ENCODE data around the gene MDH1B.

Gene MDH1B

DNA sequence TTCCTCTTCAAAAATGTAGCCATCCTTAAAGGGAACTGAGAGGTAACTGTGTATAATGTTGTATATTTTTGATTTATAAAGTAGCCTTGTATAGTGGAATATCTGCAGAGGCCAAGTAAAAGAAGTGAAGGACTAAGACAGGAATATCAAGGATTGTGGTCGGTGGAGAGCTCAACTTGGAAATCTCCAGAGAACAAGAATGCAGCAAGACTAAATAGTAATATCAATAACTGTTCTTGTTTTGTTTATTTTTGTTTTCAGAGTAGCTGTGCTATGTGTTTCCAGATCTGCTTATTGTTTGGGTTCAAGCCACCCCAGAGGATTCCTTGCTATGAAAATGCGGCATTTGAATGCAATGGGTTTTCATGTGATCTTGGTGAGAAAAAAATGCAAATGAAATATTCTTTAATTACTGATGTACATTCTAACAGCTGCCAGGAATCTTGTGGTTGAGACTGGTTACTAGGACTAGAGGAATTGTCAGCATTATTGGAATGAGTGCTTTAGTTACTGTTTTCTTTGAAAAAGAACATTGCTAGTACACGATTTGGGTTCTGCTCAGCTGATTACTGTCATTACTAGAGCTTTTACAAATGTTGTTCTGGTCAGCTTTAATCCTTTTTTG is 25.3 kb upstream of the MDH1B start:
- Histone ChIP-seq H3K27ac (no peak overlapping the region), H3K4me3 (no peak overlapping the region)
- no peak for DNase-seq (ENCODE audit: low spot score)
- TF ChIP-seq, protein P1, sequence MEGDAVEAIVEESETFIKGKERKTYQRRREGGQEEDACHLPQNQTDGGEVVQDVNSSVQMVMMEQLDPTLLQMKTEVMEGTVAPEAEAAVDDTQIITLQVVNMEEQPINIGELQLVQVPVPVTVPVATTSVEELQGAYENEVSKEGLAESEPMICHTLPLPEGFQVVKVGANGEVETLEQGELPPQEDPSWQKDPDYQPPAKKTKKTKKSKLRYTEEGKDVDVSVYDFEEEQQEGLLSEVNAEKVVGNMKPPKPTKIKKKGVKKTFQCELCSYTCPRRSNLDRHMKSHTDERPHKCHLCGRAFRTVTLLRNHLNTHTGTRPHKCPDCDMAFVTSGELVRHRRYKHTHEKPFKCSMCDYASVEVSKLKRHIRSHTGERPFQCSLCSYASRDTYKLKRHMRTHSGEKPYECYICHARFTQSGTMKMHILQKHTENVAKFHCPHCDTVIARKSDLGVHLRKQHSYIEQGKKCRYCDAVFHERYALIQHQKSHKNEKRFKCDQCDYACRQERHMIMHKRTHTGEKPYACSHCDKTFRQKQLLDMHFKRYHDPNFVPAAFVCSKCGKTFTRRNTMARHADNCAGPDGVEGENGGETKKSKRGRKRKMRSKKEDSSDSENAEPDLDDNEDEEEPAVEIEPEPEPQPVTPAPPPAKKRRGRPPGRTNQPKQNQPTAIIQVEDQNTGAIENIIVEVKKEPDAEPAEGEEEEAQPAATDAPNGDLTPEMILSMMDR (IDR thresholded peaks at IDR 0.05) = no peak

DNA sequence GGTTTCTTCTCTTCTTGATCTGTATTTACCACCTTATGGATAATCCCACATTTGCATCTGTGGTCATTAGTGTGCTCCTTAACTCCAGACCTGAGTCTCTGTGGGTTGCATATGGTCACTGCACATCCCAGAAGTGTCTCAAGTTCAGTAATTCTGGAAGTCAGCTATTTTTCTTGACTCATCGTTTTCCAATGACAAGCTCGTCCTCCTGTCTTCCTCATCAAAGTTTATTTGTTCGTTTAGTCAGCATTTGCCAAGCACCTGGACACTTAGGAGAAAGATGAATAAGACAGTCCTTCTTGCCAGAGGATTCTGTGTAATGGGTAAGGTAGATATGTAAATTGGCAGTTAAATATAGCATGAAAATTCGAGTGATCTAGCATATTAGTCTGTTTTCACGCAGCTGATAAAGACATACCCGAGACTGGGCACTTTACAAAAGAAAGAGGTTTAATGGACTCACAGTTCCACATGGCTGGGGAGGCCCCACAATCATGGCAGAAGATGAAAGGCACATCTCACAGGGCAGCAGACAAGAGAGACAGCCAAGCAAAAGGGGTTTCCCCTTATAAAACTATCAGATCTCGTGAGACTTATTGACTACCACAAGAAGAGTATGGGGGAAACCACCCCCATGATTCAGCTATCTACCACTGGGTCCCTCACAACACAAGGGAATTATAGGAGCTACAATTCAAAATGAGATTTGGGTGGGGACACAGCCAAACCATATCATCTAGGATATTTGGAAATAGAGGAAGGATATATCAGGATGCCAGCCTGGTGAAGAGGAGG is 19.6 kb upstream of the MDH1B start:
- no peak for DNase-seq (ENCODE audit: low spot score)
- TF ChIP-seq, protein P1 (IDR thresholded peaks at IDR 0.05) = no peak
- H3K27ac ChIP-seq = no peak overlapping the region
- no peak overlapping the region for H3K4me3 ChIP-seq

DNA sequence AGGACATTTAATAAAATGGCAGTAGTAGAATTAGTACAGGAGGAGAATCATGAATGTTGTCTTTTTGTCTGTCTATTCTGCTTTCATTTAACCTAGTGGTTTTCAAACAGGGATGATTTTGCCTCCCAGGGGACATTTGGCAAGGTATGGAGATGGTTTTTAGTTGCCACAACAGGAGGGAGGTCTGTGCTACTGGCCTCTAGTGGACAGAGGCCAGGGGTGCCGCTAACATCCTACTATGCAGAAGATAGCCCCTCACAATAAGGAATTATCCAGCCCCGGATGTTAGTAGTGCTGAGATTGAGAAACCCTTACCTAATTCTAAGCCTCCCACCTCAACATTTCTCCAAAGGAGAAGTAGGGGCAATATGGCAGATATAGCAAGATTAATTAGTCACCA is 18.6 kb upstream of the MDH1B start:
- H3K4me3 ChIP-seq = no peak overlapping the region
- H3K27ac ChIP-seq = no peak overlapping the region
- no peak for DNase-seq (ENCODE audit: low spot score)
- TF ChIP-seq, protein P1 (IDR thresholded peaks at IDR 0.05) = no peak

DNA sequence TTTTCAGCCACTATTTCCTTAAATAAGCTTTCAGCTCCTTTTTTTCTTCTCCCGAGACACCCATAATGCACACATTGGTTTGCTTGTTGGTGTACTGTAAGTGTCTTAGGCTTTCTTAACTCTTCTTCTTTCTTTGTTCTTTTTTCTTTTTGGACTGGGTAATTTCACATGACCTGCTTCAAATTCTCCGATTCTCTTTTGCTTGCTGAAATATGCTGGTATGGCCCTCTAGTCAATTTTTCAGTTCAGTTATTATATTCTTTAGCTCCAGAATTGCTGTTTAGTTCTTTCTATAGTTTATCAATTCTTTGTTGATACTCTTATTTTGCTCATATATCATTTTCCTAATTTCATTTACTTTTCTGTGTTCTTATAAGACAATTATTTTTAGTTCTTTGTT is 15.5 kb upstream of the MDH1B start:
- TF ChIP-seq, protein P1 (IDR thresholded peaks at IDR 0.05) = no peak

DNA sequence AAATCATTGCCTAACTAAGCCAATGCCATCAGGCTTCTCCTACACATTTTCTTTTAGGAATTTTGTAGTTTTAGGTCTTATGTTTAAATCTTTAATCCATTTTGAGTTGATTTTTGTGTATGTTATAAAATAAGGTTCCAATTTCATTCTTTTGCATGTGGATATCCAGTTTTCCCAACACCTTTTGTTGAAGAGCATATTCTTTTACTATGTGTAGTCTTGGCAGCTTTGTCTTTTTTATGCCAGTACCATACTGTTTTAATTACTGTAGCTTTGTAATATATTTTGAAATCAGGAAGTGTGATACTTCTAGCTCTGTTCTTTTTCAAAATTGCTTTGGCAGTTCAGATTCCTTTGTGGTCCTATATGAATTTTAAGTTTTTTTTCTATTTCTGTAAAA is 11.3 kb upstream of the MDH1B start:
- TF ChIP-seq, protein P1 (IDR thresholded peaks at IDR 0.05) = no peak
- Histone ChIP-seq H3K27ac (no peak overlapping the region), H3K4me3 (no peak overlapping the region)
- DNase-seq (ENCODE audit: low spot score) = no peak

More for the DNA sequence above, 15.5 kb upstream of the MDH1B start:
- DNase-seq (ENCODE audit: low spot score) = no peak
- H3K27ac ChIP-seq = no peak overlapping the region
- H3K4me3 ChIP-seq = no peak overlapping the region

DNA sequence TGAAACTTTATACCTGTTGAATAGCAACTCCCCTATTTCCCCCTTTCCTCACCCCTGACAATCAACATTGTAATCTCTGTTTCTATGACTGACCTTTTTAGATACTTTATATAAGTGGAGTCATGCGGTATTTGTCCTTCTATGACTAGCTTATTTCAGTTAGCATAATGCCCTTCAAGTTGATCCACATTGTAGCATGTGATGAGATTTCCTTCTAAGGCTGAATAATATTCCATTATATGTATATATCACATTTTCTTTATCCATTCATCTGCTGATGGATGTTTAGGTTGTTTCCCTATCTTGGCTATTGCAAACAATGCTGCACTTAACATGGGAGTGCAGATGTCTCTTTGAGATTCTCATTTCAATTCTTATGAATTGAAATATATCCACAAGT is 9.7 kb upstream of the MDH1B start:
- no peak overlapping the region for H3K4me3 ChIP-seq
- TF ChIP-seq, protein P1 (IDR thresholded peaks at IDR 0.05) = no peak
- no peak overlapping the region for H3K27ac ChIP-seq
- no peak for DNase-seq (ENCODE audit: low spot score)

Data from coronary artery (tissue), 2 donors.